Endothelial cell of umbilical vein (primary cell): Measurements from ENCODE around the gene SHROOM2. TPM values are rescaled to one million over a fixed set of nuclear protein-coding genes. Genes with fewer than 3 reads are reported as not detected.

ENCODE experiments used
- BruUV-seq: library from RNA; stranded (reverse); fragments of 400-500 nt; replicated peaks from 2 replicates; lab custom pipeline; 2021; lab: Mats Ljungman, UMichigan
- CTCF ChIA-PET: fragments of 300-600, 350-600 bp; sonication (Branson Sonifier 250); formaldehyde crosslinking; loops from one replicate; lab custom pipeline; 2021; ENCODE audit warnings: antibody characterized with exemption, inconsistent platforms; lab: Charles Lee
- POLR2A ChIA-PET: fragments of 300-600, 350-600 bp; sonication (Branson Sonifier 250); formaldehyde crosslinking; loops from one replicate; lab custom pipeline; 2021; ENCODE audit warnings: antibody characterized with exemption, inconsistent platforms; lab: Charles Lee
- DNase-seq: peaks from one replicate; pipeline ENCODE4 v3.0.0-alpha.2; 2011; ENCODE audit warnings: low read depth, low spot score
- FAIRE-seq: peaks from 2 replicates; lab custom pipeline; 2011; peaks lifted over from hg19 to GRCh38; lab: Jason Lieb, UNC
- H2AFZ ChIP-seq: 2 replicates; pipeline ENCODE4 v1.6.0; 2012; ENCODE audit warnings: low read depth, low read length, control low read depth, inconsistent platforms
- H3K27ac ChIP-seq: 2 replicates; pipeline ENCODE4 v1.5.1; 2011; ENCODE audit warnings: low read depth, mild to moderate bottlenecking, control low read depth, low read length, moderate library complexity; ENCODE audit not compliant: insufficient read depth
- H3K27me3 ChIP-seq, 2 experiments: 2 replicates each; pipeline versions ENCODE4 v1.6.0 to v1.6.1; 2011; ENCODE audit warnings: low read length in 2 of 2, mixed read lengths in 1 of 2; ENCODE audit not compliant: control insufficient read depth in 2 of 2, insufficient read depth in 2 of 2
- H3K36me3 ChIP-seq, 2 experiments: 2 replicates in 1 of 2; 3 replicates in 1 of 2; pipeline ENCODE4 v1.5.1; 2011; ENCODE audit warnings: low read length in 2 of 2, mild to moderate bottlenecking in 1 of 2, moderate library complexity in 1 of 2; ENCODE audit not compliant: control insufficient read depth in 2 of 2, insufficient read depth in 2 of 2; ENCODE audit errors: extremely low read depth in 1 of 2
- H3K4me1 ChIP-seq: 3 replicates; pipeline ENCODE4 v1.5.1; 2011; ENCODE audit warnings: mild to moderate bottlenecking, low read length; ENCODE audit not compliant: control insufficient read depth, insufficient read depth; ENCODE audit errors: extremely low read depth
- H3K4me2 ChIP-seq: 2 replicates; pipeline ENCODE4 v1.6.1; 2011; ENCODE audit warnings: low read length, control low read depth, mixed read lengths; ENCODE audit not compliant: insufficient read depth
- H3K4me3 ChIP-seq, 3 experiments: fragments of 200-600 bp in 1 of 3; sonication (generic), shearing (Covaris generic) in 1 of 3; replicated peaks in 1 of 3; 2 replicates each; pipeline ENCODE4 v1.5.1; 2011 to 2016; ENCODE audit warnings: control low read depth in 3 of 3, low read length in 3 of 3, mild to moderate bottlenecking in 2 of 3, inconsistent platforms in 1 of 3, low read depth in 1 of 3, moderate library complexity in 1 of 3; ENCODE audit not compliant: insufficient read depth in 1 of 3
- H3K79me2 ChIP-seq: 2 replicates; pipeline ENCODE4 v1.6.0; 2012; ENCODE audit warnings: low read length, inconsistent platforms; ENCODE audit not compliant: control insufficient read depth, insufficient read depth
- H3K9ac ChIP-seq: replicated peaks from 2 replicates; pipeline ENCODE3; 2011; ENCODE audit warnings: low read length, control low read depth; ENCODE audit not compliant: insufficient read depth; ENCODE audit errors: extremely low read depth
- H3K9me1 ChIP-seq: replicated peaks from 3 replicates; pipeline ENCODE4 v1.6.0; 2011; ENCODE audit warnings: mild to moderate bottlenecking, low read length; ENCODE audit not compliant: control insufficient read depth, insufficient read depth; ENCODE audit errors: extremely low read depth
- H3K9me3 ChIP-seq: replicated peaks from 2 replicates; pipeline ENCODE4 v1.5.1; 2012; ENCODE audit warnings: low read length, inconsistent platforms; ENCODE audit not compliant: control insufficient read depth, insufficient read depth
- H4K20me1 ChIP-seq: replicated peaks from 2 replicates; pipeline ENCODE3; 2011; ENCODE audit warnings: mild to moderate bottlenecking, low read length; ENCODE audit not compliant: control insufficient read depth, insufficient read depth; ENCODE audit errors: extremely low read depth
- FOS ChIP-seq: IDR thresholded peaks from 2 replicates; pipeline ENCODE4 v1.6.1; 2011; ENCODE audit warnings: mild to moderate bottlenecking, low read length, moderate library complexity, borderline replicate concordance; ENCODE audit not compliant: insufficient read depth
- GATA2 ChIP-seq: IDR thresholded peaks from 2 replicates; pipeline ENCODE4 v1.7.0; 2011; ENCODE audit warnings: low read depth, mild to moderate bottlenecking, moderate library complexity, mixed read lengths, low read length; ENCODE audit not compliant: insufficient read length, insufficient read depth
- JUN ChIP-seq: IDR thresholded peaks from 2 replicates; pipeline ENCODE4 v1.6.1; 2011; ENCODE audit warnings: borderline replicate concordance, low read depth; ENCODE audit not compliant: insufficient read length, insufficient read depth
- MYC ChIP-seq: IDR thresholded peaks from one replicate; pipeline ENCODE4 v1.6.1; 2011; ENCODE audit warnings: mild to moderate bottlenecking, low read depth, low read length
- POLR2AphosphoS5 ChIP-seq: IDR thresholded peaks from 2 replicates; pipeline ENCODE4 v1.6.1; 2012; ENCODE audit warnings: low read depth, mild to moderate bottlenecking, control low read depth, low read length, moderate library complexity; ENCODE audit not compliant: insufficient read depth
- dilution Hi-C: fragments of 300-500 bp; cut with MboI; formaldehyde crosslinking; loops from one replicate; pipeline ENCODE4 v1.15.0; 2019; ENCODE audit warnings: low sequenced_read_pairs; ENCODE audit not compliant: extremely low pct_ligation_motif_present
- intact Hi-C: fragments of 100-400 bp; cut with micrococcal nuclease; formaldehyde crosslinking; loops from one replicate; pipeline ENCODE4 v1.10.0; 2022
- polyA plus RNA-seq, 4 experiments: library from polyadenylated mRNA; depleted of rRNA in 3 of 4; stranded (reverse) in 3 of 4; unstranded in 1 of 4; fragments of >200 nt; gene quantifications; 2 replicates each; pipeline versions ENCODE4 v1.2.1 to v1.2.3, GENCODE V29; 2011 to 2012; ENCODE audit warnings: missing spikeins in 1 of 4
- total RNA-seq: library from RNA; stranded (reverse); gene quantifications from 2 replicates; pipeline ENCODE4 v1.2.3, GENCODE V29; 2021
- TF ChIP-seq, protein P1 (sequence below), 2 donors: IDR thresholded peaks; 1 replicate in 1 of 2; 2 replicates in 1 of 2; pipeline ENCODE4 v1.5.1; 2011; ENCODE audit warnings: low read length in 2 of 2, mild to moderate bottlenecking in 2 of 2, moderate library complexity in 2 of 2, control low read depth in 1 of 2, inconsistent platforms in 1 of 2, low read depth in 1 of 2; ENCODE audit not compliant: insufficient read depth in 1 of 2; ENCODE audit errors: extremely low read depth in 1 of 2
- TF ChIP-seq, protein P2 (sequence below): IDR thresholded peaks from 2 replicates; pipeline ENCODE4 v1.6.1; 2011; ENCODE audit not compliant: insufficient read depth, insufficient read length

The SHROOM2 gene
- total and polyA plus RNA-seq, 2 donors (not counting 3 experiments of a cell fraction or from before 2014, with no cell fraction given) = 3.7 to 11.8 TPM

GRCh38 chrX:9919632-9920172 is 133.5 kb downstream of the SHROOM2 start:
- intact Hi-C loops = no loop called here
- CTCF ChIA-PET = no interaction called here
- no TSS peak for BruUV-seq

More at GRCh38 chrX:9919632-9920172, 133.5 kb downstream of the SHROOM2 start:
- TF ChIP-seq JUN (no peak), FOS (no peak), MYC (no peak), POLR2AphosphoS5 (no peak), GATA2 (no peak)
- TF ChIP-seq, protein P1, sequence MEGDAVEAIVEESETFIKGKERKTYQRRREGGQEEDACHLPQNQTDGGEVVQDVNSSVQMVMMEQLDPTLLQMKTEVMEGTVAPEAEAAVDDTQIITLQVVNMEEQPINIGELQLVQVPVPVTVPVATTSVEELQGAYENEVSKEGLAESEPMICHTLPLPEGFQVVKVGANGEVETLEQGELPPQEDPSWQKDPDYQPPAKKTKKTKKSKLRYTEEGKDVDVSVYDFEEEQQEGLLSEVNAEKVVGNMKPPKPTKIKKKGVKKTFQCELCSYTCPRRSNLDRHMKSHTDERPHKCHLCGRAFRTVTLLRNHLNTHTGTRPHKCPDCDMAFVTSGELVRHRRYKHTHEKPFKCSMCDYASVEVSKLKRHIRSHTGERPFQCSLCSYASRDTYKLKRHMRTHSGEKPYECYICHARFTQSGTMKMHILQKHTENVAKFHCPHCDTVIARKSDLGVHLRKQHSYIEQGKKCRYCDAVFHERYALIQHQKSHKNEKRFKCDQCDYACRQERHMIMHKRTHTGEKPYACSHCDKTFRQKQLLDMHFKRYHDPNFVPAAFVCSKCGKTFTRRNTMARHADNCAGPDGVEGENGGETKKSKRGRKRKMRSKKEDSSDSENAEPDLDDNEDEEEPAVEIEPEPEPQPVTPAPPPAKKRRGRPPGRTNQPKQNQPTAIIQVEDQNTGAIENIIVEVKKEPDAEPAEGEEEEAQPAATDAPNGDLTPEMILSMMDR (IDR thresholded peaks at IDR 0.05; ENCODE audit: extremely low read depth in 1 of 2, insufficient read depth in 1 of 2, low read depth in 1 of 2, low read length in 2 of 2) = no peak
- TF ChIP-seq, protein P2, sequence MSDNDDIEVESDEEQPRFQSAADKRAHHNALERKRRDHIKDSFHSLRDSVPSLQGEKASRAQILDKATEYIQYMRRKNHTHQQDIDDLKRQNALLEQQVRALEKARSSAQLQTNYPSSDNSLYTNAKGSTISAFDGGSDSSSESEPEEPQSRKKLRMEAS = no peak
- Histone ChIP-seq H3K4me3 (no peak overlapping the region), H3K9me1 (no peaks in the 10 kb centered on the region), H3K9me3 (no peaks in the 10 kb centered on the region), H4K20me1 (no peaks in the 10 kb centered on the region), H3K27me3 (no peaks in the 10 kb centered on the region), H3K9ac (no peak overlapping the region), H3K79me2 (no peaks in the 10 kb centered on the region), H3K4me1 (peaks cover 17% of the 10 kb centered on the region), H3K27ac (no peak overlapping the region), H2AFZ (no peak overlapping the region), H3K4me2 (no peak overlapping the region), H3K36me3 (no peaks in the 10 kb centered on the region)
- no peak for DNase-seq
- POLR2A ChIA-PET = no interaction called here
- dilution Hi-C loops = no loop called here
- no peak for FAIRE-seq
